ENCODE measurements around the gene ANXA4.
"Not testable (repeated sequence)": the region's sequence is repeated elsewhere in the genome, so short reads cannot be mapped to it uniquely, and the experiment has no call there.

Gene ANXA4

GRCh38 chr2:69780921-69781320 lies 39.0 kb downstream of the ANXA4 start:
- no peak for DNase-seq

- no peak for DNase-seq
These were observed 39.7 kb downstream of the ANXA4 start for GRCh38 chr2:69781321-69782248.

DNA sequence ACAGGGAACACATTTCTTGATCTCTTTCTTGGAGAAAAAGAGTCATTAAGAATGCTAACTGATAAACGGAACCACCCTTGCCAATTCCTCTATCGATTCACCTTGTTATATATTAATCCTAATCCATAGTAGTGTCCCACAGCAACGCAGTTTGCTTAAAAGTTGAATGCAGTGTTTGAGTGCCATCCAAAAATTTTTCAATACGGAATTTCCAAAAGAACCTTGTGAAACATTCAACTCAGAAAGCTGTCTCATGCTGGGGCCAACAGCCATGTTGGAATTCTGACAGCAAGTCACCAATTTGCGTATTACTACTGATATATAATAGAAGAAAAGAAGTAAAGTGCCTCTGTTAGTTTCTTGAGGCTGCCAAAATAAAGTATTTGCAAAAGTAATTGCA lies 42.3 kb downstream of the ANXA4 start:
- no peak for DNase-seq

DNA sequence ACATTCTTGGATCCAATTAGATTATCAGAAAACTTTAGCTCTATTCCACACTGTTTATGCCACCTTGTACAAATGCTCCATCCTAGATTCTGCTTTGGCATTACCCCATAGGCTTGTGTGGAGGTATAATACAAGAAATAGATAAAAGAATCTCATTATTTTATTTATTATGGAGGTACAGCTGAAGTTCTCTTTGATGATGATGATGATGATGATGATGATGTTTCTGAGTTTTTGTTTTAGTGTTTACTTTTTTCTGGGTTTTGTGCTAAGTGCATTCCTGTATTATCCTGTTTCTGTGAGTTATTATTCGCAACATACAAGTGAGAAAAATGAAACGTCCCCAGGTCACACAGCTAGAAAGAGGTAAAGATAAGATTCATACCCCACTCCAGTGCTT lies 43.4 kb downstream of the ANXA4 start:
- no peak for DNase-seq

DNA sequence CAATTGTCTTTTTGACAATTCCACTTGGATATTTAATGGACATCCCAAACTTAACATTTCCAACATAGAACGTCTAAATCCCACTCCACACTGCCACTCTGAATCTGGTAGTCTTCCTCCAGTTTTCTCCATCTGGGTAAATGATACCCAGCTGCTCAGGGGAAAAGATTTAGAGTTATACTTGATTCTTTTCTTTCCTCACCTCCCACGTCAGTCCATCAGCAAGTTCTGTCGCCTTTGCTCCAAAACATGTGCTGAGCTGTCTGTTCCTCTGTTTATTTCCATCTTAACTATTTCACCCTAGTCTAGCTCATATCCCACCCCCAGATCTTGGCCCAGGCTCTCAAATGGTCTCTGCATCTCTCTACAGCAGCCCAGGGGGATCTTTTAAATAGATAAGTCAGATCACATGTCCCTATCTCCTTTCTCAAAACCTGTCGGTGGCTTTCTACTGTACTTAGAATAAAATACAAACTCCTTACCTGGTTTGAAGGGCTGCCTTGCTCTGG lies 44.2 kb downstream of the ANXA4 start:
- no peak for DNase-seq

GRCh38 chr2:69789175-69789721 lies 47.3 kb downstream of the ANXA4 start:
- no peak for DNase-seq

- DNase-seq, result no peak
These were observed 48.1 kb downstream of the ANXA4 start for GRCh38 chr2:69789772-69790600.

- DNase-seq, result no peak
These were observed 48.6 kb downstream of the ANXA4 start for GRCh38 chr2:69790601-69790959.

DNA sequence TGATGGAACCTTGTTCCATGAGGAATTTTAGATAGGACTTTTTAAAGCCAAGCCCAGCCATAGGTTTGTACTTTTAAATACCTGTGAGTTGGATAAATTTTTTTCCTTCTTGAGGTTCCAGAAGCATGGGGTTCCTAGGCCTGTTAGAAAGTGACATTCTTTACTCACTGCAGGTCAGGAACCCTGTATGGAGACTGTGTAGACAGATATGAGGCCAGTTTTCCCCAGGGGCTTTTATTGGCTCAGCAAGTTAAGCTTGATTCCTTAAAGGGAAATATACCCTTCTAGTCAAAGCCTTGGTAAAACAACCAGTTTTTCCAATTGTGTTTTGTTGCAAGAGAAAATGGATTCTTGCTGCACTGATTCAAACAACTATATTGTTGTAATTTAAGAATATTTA lies 49.1 kb downstream of the ANXA4 start:
- DNase-seq, result no peak

DNA sequence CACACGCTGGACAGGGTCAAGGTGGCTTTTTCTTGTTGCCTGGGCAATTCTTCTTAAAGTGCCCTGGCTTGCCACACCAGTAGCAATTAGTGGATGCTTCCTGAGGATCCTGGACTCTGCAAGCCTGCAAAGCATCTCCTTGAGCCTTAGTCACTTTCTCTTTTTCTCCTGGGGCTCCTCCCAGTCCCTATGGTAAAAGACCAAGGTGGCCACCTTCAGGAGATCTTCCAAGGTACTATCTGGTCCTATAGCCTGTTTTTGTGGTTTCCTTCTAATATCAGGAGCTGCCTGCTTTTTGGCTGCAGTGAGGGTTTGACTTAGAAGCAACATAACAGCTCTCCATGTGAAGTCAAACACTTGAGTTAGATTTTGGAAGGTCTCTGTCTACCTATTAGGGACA lies 54.2 kb downstream of the ANXA4 start:
- no peak for DNase-seq

- DNase-seq, result no peak
These were observed 55.3 kb downstream of the ANXA4 start for GRCh38 chr2:69797235-69797634.

DNA sequence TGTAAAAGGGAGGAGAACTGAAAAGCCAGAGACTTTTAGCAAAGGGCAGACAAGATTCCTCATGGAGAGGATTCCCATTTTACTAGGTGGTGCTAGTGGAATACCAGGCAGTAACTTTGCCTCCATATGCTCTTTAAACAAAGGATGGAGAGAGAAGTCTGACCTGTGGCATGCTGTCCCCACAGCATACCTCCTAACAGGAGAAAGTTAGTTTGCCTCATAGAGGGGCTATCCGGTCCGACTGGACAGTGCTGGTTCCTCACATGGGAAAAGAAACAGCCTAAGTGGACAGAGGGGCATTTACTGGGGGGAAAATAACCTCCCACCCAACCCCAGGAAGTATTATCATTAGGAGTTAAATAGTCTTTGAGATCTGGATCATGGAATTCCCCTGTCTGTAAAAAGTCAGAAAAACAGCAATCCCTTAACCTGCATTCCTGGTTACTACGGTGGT lies 55.9 kb downstream of the ANXA4 start:
- no peak for DNase-seq

DNA sequence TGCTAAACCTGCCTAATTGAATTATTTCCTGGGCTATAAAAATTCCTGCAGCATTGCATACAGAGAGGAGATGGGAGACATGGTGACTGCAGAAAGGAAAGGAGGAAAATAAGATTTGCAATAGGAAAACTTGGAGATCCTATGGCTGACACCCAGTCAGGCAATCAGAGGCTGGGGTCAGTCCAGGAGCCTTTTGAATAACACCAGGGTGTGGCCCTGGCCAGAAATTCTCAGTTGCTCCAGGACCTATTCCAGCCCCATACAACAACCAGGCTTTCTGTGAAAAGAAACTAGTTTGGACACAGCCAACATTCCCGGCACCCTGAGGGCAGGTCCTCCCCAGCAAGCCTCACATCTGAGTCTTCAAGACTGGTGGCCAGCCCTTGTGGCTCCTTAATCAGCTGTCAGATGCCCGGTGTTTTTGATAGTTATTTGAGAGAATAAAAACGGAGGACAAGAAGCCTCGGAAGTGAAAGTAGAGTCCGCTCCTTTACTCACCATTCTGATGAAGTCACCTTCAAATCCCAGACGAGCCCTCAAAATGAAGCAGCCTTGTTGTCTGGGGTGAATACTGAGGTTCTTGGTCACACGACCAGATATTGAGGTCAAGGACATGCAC lies 56.5 kb downstream of the ANXA4 start:
- no peak for DNase-seq

- DNase-seq, result no peak
These were observed 57.1 kb downstream of the ANXA4 start for GRCh38 chr2:69798909-69799526.

DNA sequence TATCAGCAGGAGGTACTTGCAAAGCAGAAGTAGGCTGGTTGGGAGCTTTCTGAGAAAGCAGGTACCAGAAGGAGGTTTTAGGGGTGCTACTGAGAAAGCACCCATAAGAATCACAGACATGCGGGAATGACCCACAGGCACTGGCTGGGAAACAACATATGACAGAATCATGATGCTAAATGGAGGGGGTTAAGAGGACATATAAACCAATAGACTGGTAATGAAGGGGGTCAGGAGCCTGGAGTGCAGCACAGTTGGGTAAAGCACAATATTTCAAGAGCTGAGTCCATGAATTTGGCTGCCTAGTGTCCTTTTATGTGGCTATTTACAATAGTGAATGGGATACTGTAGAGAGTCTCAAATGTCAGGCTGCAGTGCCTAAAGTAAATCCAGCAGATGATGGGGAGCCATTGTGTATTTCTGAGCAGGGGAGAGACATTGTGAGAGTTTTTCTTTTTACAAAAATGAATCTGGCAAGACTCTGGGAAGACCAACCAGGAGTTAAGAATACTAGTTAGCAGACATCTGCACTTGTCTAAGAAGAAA lies 59.9 kb downstream of the ANXA4 start:
- no peak for DNase-seq

GRCh38 chr2:69802781-69803367 lies 60.9 kb downstream of the ANXA4 start:
- not testable (repeated sequence) for DNase-seq

DNA sequence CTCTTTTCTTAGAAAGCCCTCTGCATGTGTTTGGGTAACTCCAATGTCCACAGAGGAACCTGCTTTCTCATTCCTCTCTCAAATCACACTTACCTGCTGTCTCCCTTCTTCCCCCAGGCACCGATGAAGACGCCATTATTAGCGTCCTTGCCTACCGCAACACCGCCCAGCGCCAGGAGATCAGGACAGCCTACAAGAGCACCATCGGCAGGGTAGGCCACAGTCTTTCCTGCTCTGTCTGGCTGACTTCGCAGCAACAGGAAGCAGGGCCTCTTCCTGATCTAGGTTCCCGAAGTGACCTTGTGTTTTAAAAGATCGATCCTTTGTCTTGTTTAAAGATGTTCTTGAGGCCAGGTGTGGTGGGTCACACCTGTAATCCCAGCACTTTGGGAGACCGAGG lies 62.5 kb downstream of the ANXA4 start:
- no peak for DNase-seq

DNA sequence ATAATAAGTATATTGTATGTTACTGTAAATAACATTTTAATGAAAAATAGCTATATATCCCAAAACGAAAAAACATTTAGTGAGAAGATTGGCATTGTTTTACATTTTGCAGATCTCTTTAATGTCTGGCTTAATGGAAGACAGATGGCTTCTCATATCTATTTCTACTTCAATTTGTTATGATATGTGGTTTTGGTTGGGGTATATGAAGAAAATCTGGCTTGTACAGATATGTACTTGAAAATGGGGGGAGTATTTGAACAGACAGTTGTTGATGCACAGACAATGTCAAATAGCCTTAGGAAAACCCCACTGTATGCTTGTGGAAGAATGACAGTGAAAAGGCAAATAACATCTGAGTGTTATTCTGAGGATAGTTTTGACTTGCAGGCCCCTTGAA lies 64.0 kb downstream of the ANXA4 start:
- DNase-seq, result no peak

DNA sequence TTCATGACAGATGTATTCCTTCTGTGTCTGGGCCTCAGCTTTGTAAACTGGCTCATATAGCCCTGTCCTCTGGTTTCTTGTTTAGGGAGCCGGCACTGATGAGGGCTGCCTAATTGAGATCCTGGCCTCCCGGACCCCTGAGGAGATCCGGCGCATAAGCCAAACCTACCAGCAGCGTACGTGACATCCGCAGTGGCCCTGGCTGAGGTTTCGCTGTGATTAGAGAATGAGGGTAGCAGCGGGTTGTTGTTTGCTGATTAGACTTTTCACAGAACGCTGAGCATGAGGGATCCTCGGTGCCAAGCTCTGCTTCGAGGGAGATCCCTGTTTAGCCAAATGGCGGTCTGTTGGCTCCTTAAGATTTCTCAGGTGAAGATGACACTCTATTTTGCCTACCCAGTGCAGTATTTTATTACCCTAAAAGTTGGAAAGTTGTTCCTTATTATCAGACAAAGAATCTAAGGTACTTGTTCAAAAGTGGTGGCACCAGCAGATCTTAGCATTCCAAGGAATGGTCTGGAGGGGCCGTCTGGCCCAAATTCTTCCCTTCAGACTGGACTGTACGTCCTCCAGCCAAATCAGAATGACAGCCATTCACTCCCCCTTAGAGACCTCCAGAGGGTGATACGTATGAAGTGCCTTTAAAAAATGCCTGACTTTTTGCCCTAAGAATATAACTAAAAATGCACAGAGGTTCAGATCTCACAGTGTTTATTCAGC lies 66.0 kb downstream of the ANXA4 start:
- no peak for DNase-seq

DNA sequence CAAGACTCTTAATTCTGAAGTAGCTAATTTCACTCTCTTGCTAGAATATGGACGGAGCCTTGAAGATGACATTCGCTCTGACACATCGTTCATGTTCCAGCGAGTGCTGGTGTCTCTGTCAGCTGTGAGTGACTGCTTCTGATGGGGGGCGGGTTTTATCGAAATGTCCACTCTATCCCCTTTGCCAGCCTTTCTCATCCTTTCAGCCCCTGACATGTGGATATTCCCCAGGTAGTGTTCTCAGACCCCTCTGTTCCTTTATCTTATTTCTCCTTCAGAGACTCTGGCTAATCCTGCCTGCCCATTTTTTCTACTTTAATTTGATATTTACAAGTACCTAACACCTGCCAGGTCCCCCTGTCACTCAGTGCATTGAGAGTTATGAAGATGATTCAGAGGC lies 68.6 kb downstream of the ANXA4 start:
- no peak for DNase-seq

DNA sequence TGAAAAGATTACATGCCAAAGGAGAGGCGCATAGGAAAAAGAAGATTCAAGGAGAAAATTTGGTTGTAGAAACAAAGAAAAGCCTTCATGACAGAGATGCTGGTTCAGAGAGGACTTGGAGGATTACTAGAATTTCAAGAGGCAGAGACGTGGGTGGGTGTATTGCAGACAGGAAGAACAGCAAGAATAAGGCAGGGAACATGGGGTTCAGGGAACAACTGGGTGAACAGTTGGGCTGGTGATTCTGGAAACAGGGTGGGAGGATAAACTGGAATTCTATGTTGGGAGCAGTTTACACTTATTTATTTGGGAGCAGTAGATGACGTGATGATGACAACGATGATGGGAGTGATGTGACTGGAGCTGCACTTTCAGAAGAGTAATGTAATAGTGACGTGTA lies 69.1 kb downstream of the ANXA4 start:
- DNase-seq, result no peak

Data from activated CD4-positive, alpha-beta T cell treated with anti-CD3 and anti-CD28 coated beads, Interleukin-2, amount 50 U/mL, for 48 hours (primary cell).